HL-60 (cell line): ENCODE measurements around the gene KCNQ1.

Experiments
- DNase-seq, 2 experiments: peaks; one replicate each; pipeline ENCODE4 v3.0.0-alpha.2; 2010 to 2020; ENCODE audit warnings: low read depth in 1 of 2, low spot score in 1 of 2
- H3K27ac ChIP-seq: fragments of 250-450 bp; sonication (Bioruptor Pico); replicated peaks from 2 replicates; pipeline ENCODE4 v1.5.1; 2020; ENCODE audit warnings: mild to moderate bottlenecking, moderate library complexity
- H3K27me3 ChIP-seq: fragments of 250-450 bp; sonication (Bioruptor Pico); 2 replicates; pipeline ENCODE4 v1.5.1; 2021; ENCODE audit warnings: mild to moderate bottlenecking, moderate library complexity; ENCODE audit not compliant: insufficient read depth, poor library complexity, severe bottlenecking
- H3K4me3 ChIP-seq: replicated peaks from 2 replicates; pipeline ENCODE4 v1.5.1; 2011; ENCODE audit warnings: mild to moderate bottlenecking, control low read depth, low read length; ENCODE audit not compliant: insufficient read depth
- CTCF ChIP-seq: IDR thresholded peaks from one replicate; pipeline ENCODE4 v1.5.1; 2011; ENCODE audit warnings: low read length, control low read depth, inconsistent platforms; ENCODE audit not compliant: insufficient read depth
- GABPA ChIP-seq: IDR thresholded peaks from 2 replicates; pipeline ENCODE4 v1.6.1; 2012; ENCODE audit warnings: low read depth
- POLR2AphosphoS5 ChIP-seq: IDR thresholded peaks from 2 replicates; pipeline ENCODE4 v1.6.1; 2012; ENCODE audit warnings: low read depth
- REST ChIP-seq: IDR thresholded peaks from 2 replicates; pipeline ENCODE4 v1.6.1; 2012; ENCODE audit warnings: low read depth; ENCODE audit not compliant: insufficient replicate concordance
- SPI1 ChIP-seq: IDR thresholded peaks from 2 replicates; pipeline ENCODE4 v1.6.1; 2012; ENCODE audit warnings: low read depth, mild to moderate bottlenecking, borderline replicate concordance

Gene KCNQ1

GRCh38 chr11:2409611-2410468, 35.0 kb upstream of the KCNQ1 start:
- no peak overlapping the region for H3K27ac ChIP-seq
- H3K27me3 ChIP-seq: no peaks in the 10 kb centered on the region
- TF ChIP-seq REST: no peak
- TF ChIP-seq SPI1: no peak
- TF ChIP-seq CTCF: no peak
- no peak for TF ChIP-seq GABPA
- no peak for TF ChIP-seq POLR2AphosphoS5
- DNase-seq: no peak
- no peak overlapping the region for H3K4me3 ChIP-seq

- TF ChIP-seq POLR2AphosphoS5 (no peak), GABPA (no peak), REST (no peak), CTCF (no peak), SPI1 (no peak)
- Histone ChIP-seq H3K27me3 (no peaks in the 10 kb centered on the region), H3K27ac (no peak overlapping the region), H3K4me3 (no peak overlapping the region)
- no peak for DNase-seq
Measured at GRCh38 chr11:2410616-2411015, 34.2 kb upstream of the KCNQ1 start.

DNA sequence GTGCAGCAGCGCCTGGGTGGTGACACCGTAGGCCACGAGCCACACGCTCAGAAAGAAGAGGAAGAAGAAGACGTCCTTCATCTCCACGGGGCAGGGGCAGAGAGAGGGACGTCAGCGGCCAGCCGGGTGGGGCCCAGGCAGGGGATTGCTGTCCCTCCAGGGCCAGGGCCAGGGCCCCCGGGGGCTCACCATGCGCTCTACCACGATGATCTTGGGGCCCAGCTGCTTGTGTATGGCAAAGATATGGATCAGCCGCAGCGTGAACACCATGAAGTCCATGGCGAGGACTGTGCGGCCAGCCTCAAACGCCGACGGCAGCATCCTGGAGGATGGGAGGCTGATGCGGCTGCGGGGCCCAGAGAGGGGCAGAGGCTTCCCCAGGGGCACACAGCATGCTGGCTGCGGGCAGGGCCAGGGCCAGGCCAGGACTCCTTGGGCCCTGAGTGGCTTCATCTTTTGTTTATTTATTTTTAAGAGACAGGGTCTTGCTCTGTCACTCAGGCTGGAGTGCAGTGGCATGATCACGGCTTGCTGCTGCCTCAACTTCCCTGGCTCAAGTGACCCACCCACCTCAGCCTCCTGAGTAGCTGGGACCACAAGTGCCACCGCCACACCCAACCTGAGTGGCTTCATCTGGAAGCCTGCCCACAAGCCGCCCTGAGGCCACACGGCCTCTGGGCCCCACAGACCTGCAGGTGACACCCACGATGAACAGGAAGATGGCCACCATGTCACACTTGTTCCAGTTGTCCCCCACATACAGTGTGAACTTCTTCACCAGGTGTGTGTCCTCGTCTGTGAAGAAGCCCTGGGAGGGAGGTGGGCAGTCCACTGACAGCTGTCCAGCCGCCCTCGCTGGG, 33.1 kb upstream of the KCNQ1 start:
- H3K27me3 ChIP-seq: no peaks in the 10 kb centered on the region
- H3K27ac ChIP-seq: no peak overlapping the region
- no peak overlapping the region for H3K4me3 ChIP-seq
- TF ChIP-seq POLR2AphosphoS5 (no peak), GABPA (no peak), SPI1 (no peak), REST (no peak), CTCF (no peak)
- no peak for DNase-seq
